H1 (cell line): ENCODE measurements around the gene EBF3. TPM values are rescaled to one million over a fixed set of nuclear protein-coding genes. Genes with fewer than 3 reads are reported as not detected.

Experiments
- CTCF ChIA-PET: fragments of 300-600 bp; sonication (Branson Sonifier 250); formaldehyde crosslinking; loops from one replicate; lab custom pipeline; 2021; ENCODE audit not compliant: partially characterized antibody; lab: Charles Lee
- POLR2A ChIA-PET: fragments of 300-600 bp; sonication (Branson Sonifier 250); formaldehyde crosslinking; loops from one replicate; lab custom pipeline; 2021; ENCODE audit warnings: inconsistent platforms; ENCODE audit not compliant: partially characterized antibody; lab: Charles Lee
- DNase-seq, 2 experiments: peaks; one replicate each; pipeline versions ENCODE4 v3.0.0 to v3.0.0-alpha.2; 2010 to 2022; ENCODE audit warnings: low spot score in 2 of 2, low read depth in 1 of 2, mixed read lengths in 1 of 2
- FAIRE-seq: peaks from 2 replicates; lab custom pipeline; 2011; peaks lifted over from hg19 to GRCh38; lab: Jason Lieb, UNC
- H2AFZ ChIP-seq: 2 replicates; pipeline ENCODE4 v1.8.1; 2012; ENCODE audit warnings: low read length, inconsistent platforms
- H2AK5ac ChIP-seq: 2 replicates; pipeline ENCODE4 v1.6.1; 2013; ENCODE audit warnings: low read depth, low read length
- H2BK120ac ChIP-seq: replicated peaks from 2 replicates; pipeline ENCODE3; 2013; ENCODE audit warnings: low read depth, low read length, inconsistent platforms
- H2BK12ac ChIP-seq: 2 replicates; pipeline ENCODE4 v1.6.1; 2013; ENCODE audit warnings: low read depth, low read length
- H2BK15ac ChIP-seq: 2 replicates; pipeline ENCODE4 v1.6.1; 2013; ENCODE audit warnings: low read length
- H2BK20ac ChIP-seq: 2 replicates; pipeline ENCODE4 v1.6.1; 2013; ENCODE audit warnings: low read length
- H2BK5ac ChIP-seq: 2 replicates; pipeline ENCODE4 v1.6.1; 2013; ENCODE audit warnings: low read depth, low read length
- H3K14ac ChIP-seq: 2 replicates; pipeline ENCODE4 v1.6.1; 2013; ENCODE audit warnings: inconsistent platforms; ENCODE audit not compliant: insufficient read length
- H3K18ac ChIP-seq: 2 replicates; pipeline ENCODE4 v1.6.1; 2013; ENCODE audit warnings: low read length; ENCODE audit errors: extremely low read depth
- H3K23ac ChIP-seq: 2 replicates; pipeline ENCODE4 v1.6.1; 2013; ENCODE audit warnings: inconsistent platforms; ENCODE audit not compliant: insufficient read length
- H3K23me2 ChIP-seq: 2 replicates; pipeline ENCODE4 v1.6.1; 2013; ENCODE audit warnings: low read depth, low read length
- H3K27ac ChIP-seq: 2 replicates; pipeline ENCODE4 v1.6.1; 2011; ENCODE audit warnings: low read depth, low read length, inconsistent platforms
- H3K27me3 ChIP-seq, 4 experiments: replicated peaks in 1 of 4; 1 replicate in 1 of 4; 2 replicates in 3 of 4; pipeline versions ENCODE4 v1.6.1 to v1.8.1; 2011 to 2013; ENCODE audit warnings: low read length in 3 of 4, mild to moderate bottlenecking in 3 of 4, inconsistent platforms in 2 of 4, mixed read lengths in 2 of 4, moderate library complexity in 1 of 4; ENCODE audit not compliant: control insufficient read depth in 3 of 4, insufficient read depth in 3 of 4; ENCODE audit errors: extremely low read depth in 1 of 4
- H3K36me3 ChIP-seq, 4 experiments: 2 replicates each; pipeline versions ENCODE4 v1.6.1 to v1.8.1; 2011 to 2013; ENCODE audit warnings: mild to moderate bottlenecking in 4 of 4, low read length in 3 of 4, moderate library complexity in 2 of 4, control low read depth in 1 of 4, inconsistent platforms in 1 of 4; ENCODE audit not compliant: insufficient read depth in 4 of 4, control insufficient read depth in 2 of 4
- H3K4ac ChIP-seq: replicated peaks from 2 replicates; pipeline ENCODE3; 2013; ENCODE audit warnings: low read length, low read depth, mixed read lengths, inconsistent platforms; ENCODE audit not compliant: insufficient read length
- H3K4me1 ChIP-seq, 4 experiments: replicated peaks in 1 of 4; 1 replicate in 1 of 4; 2 replicates in 3 of 4; pipeline versions ENCODE4 v1.6.1 to v1.8.1; 2011 to 2013; ENCODE audit warnings: low read length in 3 of 4, inconsistent platforms in 2 of 4, mixed read lengths in 1 of 4; ENCODE audit not compliant: insufficient read depth in 4 of 4, control insufficient read depth in 3 of 4
- H3K4me2 ChIP-seq, 2 experiments: 2 replicates each; pipeline versions ENCODE4 v1.6.1 to v1.8.1; 2011 to 2013; ENCODE audit warnings: low read depth in 2 of 2, low read length in 2 of 2, control low read depth in 1 of 2, inconsistent platforms in 1 of 2, mild to moderate bottlenecking in 1 of 2; ENCODE audit not compliant: insufficient read depth in 1 of 2
- H3K4me3 ChIP-seq, 4 experiments: fragments of 200-600, 300-600 bp in 1 of 4; sonication (generic), shearing (Covaris generic), sonication (Bioruptor Twin) in 1 of 4; 2 replicates each; pipeline versions ENCODE4 v1.5.1 to v1.8.1; 2011 to 2016; ENCODE audit warnings: low read length in 4 of 4, low read depth in 3 of 4, control low read depth in 2 of 4, inconsistent platforms in 2 of 4, mild to moderate bottlenecking in 2 of 4, mixed read lengths in 1 of 4, moderate library complexity in 1 of 4; ENCODE audit not compliant: insufficient read depth in 2 of 4; ENCODE audit errors: extremely low read depth in 1 of 4
- H3K56ac ChIP-seq: replicated peaks from 2 replicates; pipeline ENCODE3; 2013; ENCODE audit warnings: low read depth, mild to moderate bottlenecking, mixed read lengths, low read length, inconsistent platforms; ENCODE audit not compliant: insufficient read length
- H3K79me1 ChIP-seq: 2 replicates; pipeline ENCODE4 v1.6.1; 2013; ENCODE audit warnings: low read depth, low read length, control low read depth
- H3K79me2 ChIP-seq, 2 experiments: 2 replicates each; pipeline versions ENCODE4 v1.6.1 to v1.8.1; 2012 to 2013; ENCODE audit warnings: low read length in 2 of 2, mild to moderate bottlenecking in 2 of 2, inconsistent platforms in 1 of 2; ENCODE audit not compliant: insufficient read depth in 2 of 2, control insufficient read depth in 1 of 2
- H3K9ac ChIP-seq, 4 experiments: replicated peaks in 1 of 4; 1 replicate in 1 of 4; 2 replicates in 3 of 4; pipeline versions ENCODE4 v1.6.1 to v1.8.1; 2011 to 2013; ENCODE audit warnings: low read depth in 3 of 4, low read length in 3 of 4, control low read depth in 2 of 4, mild to moderate bottlenecking in 2 of 4, moderate library complexity in 2 of 4, inconsistent platforms in 1 of 4; ENCODE audit errors: extremely low read depth in 1 of 4
- H3K9me3 ChIP-seq, 2 experiments: 2 replicates each; pipeline versions ENCODE4 v1.6.1 to v1.8.1; 2012 to 2013; ENCODE audit warnings: mild to moderate bottlenecking in 2 of 2, moderate library complexity in 2 of 2, control low read depth in 1 of 2, inconsistent platforms in 1 of 2, low read depth in 1 of 2, low read length in 1 of 2, mixed read lengths in 1 of 2; ENCODE audit not compliant: insufficient read depth in 2 of 2
- H4K20me1 ChIP-seq, 2 experiments: replicated peaks in 1 of 2; 2 replicates each; pipeline versions ENCODE3 to v1.8.1; 2011 to 2013; ENCODE audit warnings: inconsistent platforms in 2 of 2, low read length in 2 of 2, mild to moderate bottlenecking in 1 of 2; ENCODE audit not compliant: insufficient read depth in 2 of 2, control insufficient read depth in 1 of 2
- H4K5ac ChIP-seq: 2 replicates; pipeline ENCODE4 v1.6.1; 2013; ENCODE audit warnings: low read length, low read depth, mixed read lengths, inconsistent platforms; ENCODE audit not compliant: insufficient read length
- H4K8ac ChIP-seq: 2 replicates; pipeline ENCODE4 v1.8.0; 2013; ENCODE audit warnings: mild to moderate bottlenecking, moderate library complexity, low read length, inconsistent platforms; ENCODE audit not compliant: insufficient read depth; ENCODE audit errors: extremely low read depth
- H4K91ac ChIP-seq: replicated peaks from 2 replicates; pipeline ENCODE3; 2013; ENCODE audit warnings: low read length, mixed read lengths, inconsistent platforms; ENCODE audit not compliant: insufficient read length
- ATF3 ChIP-seq: IDR thresholded peaks from 2 replicates; pipeline ENCODE4 v1.6.1; 2011; ENCODE audit warnings: low read depth, mild to moderate bottlenecking, low read length; ENCODE audit not compliant: insufficient read depth
- RNF2 ChIP-seq: fragments of 200-900, 300-1000 bp; sonication (generic); IDR thresholded peaks from 2 replicates; pipeline ENCODE4 v1.7.1; 2016; ENCODE audit warnings: borderline replicate concordance, low read depth, mild to moderate bottlenecking, antibody characterized with exemption, low read length; ENCODE audit not compliant: poor library complexity, severe bottlenecking; ENCODE audit errors: missing control alignments
- WGBS, 2 experiments: shearing (Covaris generic) in 1 of 2; methylation state at CpG; one replicate each; pipeline versions ENCODE4 v1.1.6 to v1.1.7; 2013 to 2015; ENCODE audit warnings: low lambda C conversion rate in 2 of 2, mixed read lengths in 2 of 2, inconsistent platforms in 1 of 2, low coverage in 1 of 2, missing lambda C conversion rate in 1 of 2; ENCODE audit not compliant: insufficient replicate concordance in 2 of 2, insufficient coverage in 1 of 2, insufficient read length in 1 of 2; ENCODE audit errors: extremely low coverage in 1 of 2, missing lambda C conversion rate in 1 of 2; 5-methylcytosine and 5-hydroxymethylcytosine counted together
- polyA plus RNA-seq, 7 experiments: library from polyadenylated mRNA; depleted of rRNA in 3 of 7; stranded (reverse) in 5 of 7; unstranded in 2 of 7; fragments of >200 nt in 5 of 7; fragments of 200-250 nt in 2 of 7; gene quantifications; 1 replicate in 5 of 7; 2 replicates in 1 of 7; 4 replicates in 1 of 7; pipeline versions ENCODE4 v1.2.1 to v1.2.3, GENCODE V29; 2011 to 2013; ENCODE audit warnings: missing spikeins in 2 of 7, mixed read lengths in 2 of 7
- total RNA-seq: library from RNA; stranded (reverse); fragmentation: NEBNext Ultra II Directional; extraction: Animal tissue kit (Norgen Biotek cat#: 25700); gene quantifications from 2 replicates; pipeline ENCODE4 v1.2.1, GENCODE V29; 2021

The EBF3 gene
- total and polyA plus RNA-seq, 2 of the 8 experiments (the other 6 are each of a cell fraction or from before 2014, with no cell fraction given) = 0.08 to 0.26 TPM

GRCh38 chr10:129915526-129916378 lies 48.3 kb downstream of the EBF3 start:
- no peaks in the 10 kb centered on the region for H3K79me2 ChIP-seq
- no peak overlapping the region for H4K91ac ChIP-seq
- DNase-seq (no peak), FAIRE-seq (no peak)
- no peak overlapping the region for H2BK5ac ChIP-seq
- H3K36me3 ChIP-seq = no peaks in the 10 kb centered on the region
- no peak overlapping the region for H2AK5ac ChIP-seq
- no peak overlapping the region for H2BK120ac ChIP-seq
- no peak overlapping the region for H3K4me3 ChIP-seq
- H4K8ac ChIP-seq = no peak overlapping the region
- H3K4ac ChIP-seq = no peak overlapping the region
- ChIA-PET CTCF (interaction anchor here (0.6 to 1.1 kb wide), 3 partner anchors 14 to 24 kb away, joined by 3 read pairs; no protein-coding TSS in a partner anchor), POLR2A (interaction anchor here (1.1 kb wide), 1 partner anchor 54 kb away, joined by 3 read pairs; no protein-coding TSS in a partner anchor)
- H3K9me3 ChIP-seq = no peaks in the 10 kb centered on the region
- no peak overlapping the region for H2BK20ac ChIP-seq
- no peaks in the 10 kb centered on the region for H3K79me1 ChIP-seq
- no peak overlapping the region for H3K18ac ChIP-seq
- H3K56ac ChIP-seq = no peak overlapping the region
- H3K14ac ChIP-seq = no peak overlapping the region
- no peaks in the 10 kb centered on the region for H3K27me3 ChIP-seq
- H3K4me2 ChIP-seq = no peak overlapping the region
- 92% methylated on average over 25 of the region's 27 CpGs; no CpG with 5 or more reads in 1 of the 2 experiments for WGBS, 2 experiments
- H4K5ac ChIP-seq = no peak overlapping the region
- no peak overlapping the region for H2BK12ac ChIP-seq
- no peak overlapping the region for H2BK15ac ChIP-seq
- TF ChIP-seq ATF3 (no peak), RNF2 (no peak)
- H4K20me1 ChIP-seq = no peaks in the 10 kb centered on the region
- no peak overlapping the region for H2AFZ ChIP-seq
- no peaks in the 10 kb centered on the region for H3K23me2 ChIP-seq
- no peak overlapping the region for H3K27ac ChIP-seq
- H3K9ac ChIP-seq = no peak overlapping the region
- no peak overlapping the region for H3K23ac ChIP-seq
- H3K4me1 ChIP-seq = peaks cover 0 to 6% (median 3%) of the 10 kb centered on the region in 4 experiments; a peak in 1 of 7 replicates
